ENCODE measurements around the gene APOOL.
"Not testable (repeated sequence)": the region's sequence is repeated elsewhere in the genome, so short reads cannot be mapped to it uniquely, and the experiment has no call there.

APOOL gene, protein sequence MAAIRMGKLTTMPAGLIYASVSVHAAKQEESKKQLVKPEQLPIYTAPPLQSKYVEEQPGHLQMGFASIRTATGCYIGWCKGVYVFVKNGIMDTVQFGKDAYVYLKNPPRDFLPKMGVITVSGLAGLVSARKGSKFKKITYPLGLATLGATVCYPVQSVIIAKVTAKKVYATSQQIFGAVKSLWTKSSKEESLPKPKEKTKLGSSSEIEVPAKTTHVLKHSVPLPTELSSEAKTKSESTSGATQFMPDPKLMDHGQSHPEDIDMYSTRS

DNA sequence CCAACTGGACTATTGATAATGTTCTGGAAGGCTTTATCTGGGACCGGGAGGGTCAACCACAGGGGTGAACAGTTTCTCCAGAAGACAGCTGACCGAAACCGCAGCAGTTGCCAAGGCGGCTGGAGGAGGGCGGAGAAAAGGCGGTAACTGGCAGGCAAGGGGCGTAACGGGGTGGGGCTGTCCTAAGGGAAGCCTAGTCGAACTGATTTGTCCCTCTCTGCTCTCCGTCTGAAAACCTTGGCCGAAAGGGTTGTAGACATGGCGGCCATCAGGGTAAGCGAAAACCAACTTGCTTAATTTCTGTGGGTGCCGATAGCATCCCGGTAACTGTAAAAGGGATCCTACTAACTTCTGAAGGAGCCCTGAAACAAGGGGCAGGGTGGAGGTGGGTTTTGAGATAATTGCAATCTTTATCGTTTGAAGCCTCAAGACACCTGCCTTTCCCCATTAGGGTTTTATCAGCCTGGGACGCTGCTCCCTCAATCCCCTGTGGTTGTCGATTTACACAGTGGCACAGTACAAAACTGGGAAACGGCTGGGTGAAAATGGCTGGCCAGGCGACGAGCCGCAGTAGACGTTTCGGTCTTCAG lies at the start of gene APOOL:
TSS of gene APOOL (plus strand) at position 223 of the 590 bp plus-strand sequence. CDS start at position 259, 36 bp downstream.
- H3K4me3 ChIP-seq (ENCODE audit: low read depth, low read length) = peak within 1 kb of the TSS; percentile 95
- TF ChIP-seq, protein P1, sequence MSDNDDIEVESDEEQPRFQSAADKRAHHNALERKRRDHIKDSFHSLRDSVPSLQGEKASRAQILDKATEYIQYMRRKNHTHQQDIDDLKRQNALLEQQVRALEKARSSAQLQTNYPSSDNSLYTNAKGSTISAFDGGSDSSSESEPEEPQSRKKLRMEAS (IDR thresholded peaks at IDR 0.05; ENCODE audit: low read depth, low read length) = no peak
- peak; percentile 17 for TF ChIP-seq POLR2A (IDR thresholded peaks at IDR 0.05; ENCODE audit: extremely low read depth, insufficient read length)
- DNase-seq (ENCODE audit: low read depth) = peak; percentile 90

DNA sequence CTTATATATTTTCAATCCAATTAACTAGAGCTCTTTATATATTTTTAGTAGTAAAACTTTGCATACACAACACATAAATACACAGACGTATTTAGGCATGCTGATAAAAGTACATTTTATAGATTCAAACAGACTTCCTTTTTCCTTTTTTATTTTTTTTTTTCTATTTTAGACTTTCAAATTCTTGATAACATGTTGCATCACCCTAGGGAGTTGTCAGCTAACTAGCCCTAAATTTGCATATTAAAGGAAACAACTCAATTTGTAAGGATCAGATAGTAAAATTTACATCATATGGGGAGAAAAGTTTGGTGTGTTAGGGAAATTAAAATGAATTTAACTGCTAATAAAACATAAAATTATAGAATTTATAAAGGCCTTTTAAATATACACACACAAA lies 47.4 kb upstream of the APOOL start:
- TF ChIP-seq, protein P1 (IDR thresholded peaks at IDR 0.05; ENCODE audit: low read depth, low read length) = no peak
- H3K4me3 ChIP-seq (ENCODE audit: low read depth, low read length) = no peak overlapping the region
- DNase-seq (ENCODE audit: low read depth) = no peak

DNA sequence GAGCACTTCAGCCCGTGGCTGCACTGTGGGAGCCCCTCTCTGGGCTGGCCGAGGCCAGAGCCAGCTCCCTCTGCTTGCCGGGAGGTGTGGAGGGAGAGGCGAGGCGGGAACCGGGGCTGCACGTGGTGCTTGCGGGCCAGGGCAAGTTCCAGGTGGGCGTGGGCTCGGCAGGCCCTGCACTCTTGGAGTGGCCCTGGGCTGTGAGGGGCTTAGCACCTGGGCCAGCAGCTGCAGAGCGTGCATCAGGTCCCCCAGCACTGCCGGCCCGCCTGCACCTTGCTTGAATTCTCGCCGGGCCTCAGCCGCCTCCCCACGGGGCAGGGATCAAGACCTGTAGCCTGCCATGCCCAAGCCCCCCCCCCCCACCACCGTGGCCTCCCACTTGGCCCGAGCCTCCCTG lies 28.9 kb upstream of the APOOL start:
- DNase-seq (ENCODE audit: low read depth) = no peak
- TF ChIP-seq, protein P2, sequence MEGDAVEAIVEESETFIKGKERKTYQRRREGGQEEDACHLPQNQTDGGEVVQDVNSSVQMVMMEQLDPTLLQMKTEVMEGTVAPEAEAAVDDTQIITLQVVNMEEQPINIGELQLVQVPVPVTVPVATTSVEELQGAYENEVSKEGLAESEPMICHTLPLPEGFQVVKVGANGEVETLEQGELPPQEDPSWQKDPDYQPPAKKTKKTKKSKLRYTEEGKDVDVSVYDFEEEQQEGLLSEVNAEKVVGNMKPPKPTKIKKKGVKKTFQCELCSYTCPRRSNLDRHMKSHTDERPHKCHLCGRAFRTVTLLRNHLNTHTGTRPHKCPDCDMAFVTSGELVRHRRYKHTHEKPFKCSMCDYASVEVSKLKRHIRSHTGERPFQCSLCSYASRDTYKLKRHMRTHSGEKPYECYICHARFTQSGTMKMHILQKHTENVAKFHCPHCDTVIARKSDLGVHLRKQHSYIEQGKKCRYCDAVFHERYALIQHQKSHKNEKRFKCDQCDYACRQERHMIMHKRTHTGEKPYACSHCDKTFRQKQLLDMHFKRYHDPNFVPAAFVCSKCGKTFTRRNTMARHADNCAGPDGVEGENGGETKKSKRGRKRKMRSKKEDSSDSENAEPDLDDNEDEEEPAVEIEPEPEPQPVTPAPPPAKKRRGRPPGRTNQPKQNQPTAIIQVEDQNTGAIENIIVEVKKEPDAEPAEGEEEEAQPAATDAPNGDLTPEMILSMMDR (IDR thresholded peaks at IDR 0.05; ENCODE audit: low read depth, low read length) = no peak
- no peak for TF ChIP-seq MYC (IDR thresholded peaks at IDR 0.05; ENCODE audit: low read depth, low read length)
- no peak overlapping the region for H3K4me3 ChIP-seq (ENCODE audit: low read depth, low read length)

DNA sequence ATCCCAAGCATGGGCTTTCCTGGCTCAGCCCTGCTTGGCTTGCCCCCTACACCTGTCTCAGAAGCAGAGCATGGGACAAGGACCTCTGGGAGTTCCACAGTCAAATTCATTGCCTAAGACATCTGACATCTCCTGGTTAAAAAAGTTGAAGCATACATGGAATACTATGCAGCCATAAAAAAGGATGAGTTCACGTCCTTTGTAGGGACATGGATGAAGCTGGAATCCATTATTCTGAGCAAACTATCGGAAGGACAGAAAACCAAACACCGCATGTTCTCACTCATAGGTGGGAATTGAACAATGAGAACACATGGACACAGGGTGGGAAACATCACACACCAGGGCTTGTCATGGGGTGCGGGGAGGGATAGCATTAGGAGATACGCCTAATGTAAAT lies 11.9 kb upstream of the APOOL start:
- H3K4me3 ChIP-seq (ENCODE audit: low read depth, low read length); DNase-seq (ENCODE audit: low read depth): not testable (repeated sequence)

DNA sequence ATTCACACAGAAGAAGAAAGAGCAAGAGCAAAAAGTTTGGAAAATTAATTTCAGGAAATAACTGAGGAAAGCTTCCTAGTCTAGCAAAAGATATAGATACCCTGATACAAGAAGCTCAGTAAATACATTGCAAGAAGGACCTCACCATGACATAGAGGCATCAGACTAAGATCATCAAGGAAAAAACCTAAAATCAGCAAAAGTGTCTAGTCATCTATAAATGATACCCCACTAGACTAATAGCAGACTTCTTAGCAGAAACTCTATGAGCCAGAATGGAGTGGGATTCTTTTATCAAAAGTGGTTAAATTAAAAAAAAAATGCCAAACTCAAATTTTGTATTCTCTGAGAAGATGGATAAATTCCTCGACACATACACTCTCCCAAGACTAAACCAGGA lies 10.5 kb upstream of the APOOL start:
- no peak overlapping the region for H3K4me3 ChIP-seq (ENCODE audit: low read depth, low read length)
- no peak for DNase-seq (ENCODE audit: low read depth)
- TF ChIP-seq MYC (IDR thresholded peaks at IDR 0.05; ENCODE audit: low read depth, low read length) = no peak
- TF ChIP-seq, protein P1 (IDR thresholded peaks at IDR 0.05; ENCODE audit: low read depth, low read length) = no peak

DNA sequence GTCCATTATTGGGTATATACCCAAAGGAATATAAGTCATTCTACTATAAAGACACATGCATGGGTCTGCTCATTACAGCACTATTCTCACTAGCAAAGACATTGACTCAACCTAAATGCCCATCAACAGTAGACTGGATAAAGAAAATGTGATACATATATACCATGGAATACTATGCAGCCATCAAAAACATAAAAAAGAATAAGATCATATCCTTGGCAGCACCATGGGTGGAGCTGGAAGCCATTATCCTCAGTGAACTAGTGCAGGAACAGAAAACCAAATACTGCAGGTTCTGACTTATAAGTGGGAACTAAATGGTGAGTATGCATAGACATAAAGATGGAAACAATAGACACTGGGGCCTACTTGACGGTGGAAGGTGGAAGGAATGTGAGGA lies 2.3 kb upstream of the APOOL start:
- TF ChIP-seq, protein P1 (IDR thresholded peaks at IDR 0.05; ENCODE audit: low read depth, low read length) = no peak
- TF ChIP-seq, protein P2 (IDR thresholded peaks at IDR 0.05; ENCODE audit: low read depth, low read length) = no peak
- no peak for TF ChIP-seq POLR2A (IDR thresholded peaks at IDR 0.05; ENCODE audit: extremely low read depth, insufficient read length)
- TF ChIP-seq MYC (IDR thresholded peaks at IDR 0.05; ENCODE audit: low read depth, low read length) = no peak
- DNase-seq (ENCODE audit: low read depth) = no peak
- no peak overlapping the region for H3K4me3 ChIP-seq (ENCODE audit: low read depth, low read length)

DNA sequence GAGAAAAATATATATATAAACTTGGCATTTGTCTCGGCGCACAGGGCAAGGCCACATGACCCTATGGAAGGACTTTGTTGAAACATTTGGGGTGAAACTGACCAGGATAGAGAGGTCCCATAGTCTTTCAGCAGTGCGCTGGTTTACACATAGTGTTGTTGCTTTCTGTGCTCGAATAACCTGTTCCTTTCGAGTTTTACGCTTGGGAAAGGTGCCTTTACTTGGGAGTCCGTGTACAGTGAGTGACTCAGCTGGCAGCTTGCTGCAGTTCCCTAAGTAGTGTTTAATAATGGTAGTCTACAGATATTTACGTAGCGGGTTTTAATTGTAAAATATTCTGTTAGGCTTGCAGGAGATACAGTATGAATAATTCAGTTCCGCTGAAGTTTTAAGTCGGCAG lies 578 bp downstream of the APOOL start:
- TF ChIP-seq MYC (IDR thresholded peaks at IDR 0.05; ENCODE audit: low read depth, low read length) (no peak), POLR2A (IDR thresholded peaks at IDR 0.05; ENCODE audit: extremely low read depth, insufficient read length) (no peak)
- TF ChIP-seq, protein P1 (IDR thresholded peaks at IDR 0.05; ENCODE audit: low read depth, low read length) = no peak
- TF ChIP-seq, protein P2 (IDR thresholded peaks at IDR 0.05; ENCODE audit: low read depth, low read length) = no peak
- H3K4me3 ChIP-seq (ENCODE audit: low read depth, low read length) = peak overlapping the region; percentile 95
- peak; percentile 7 for DNase-seq (ENCODE audit: low read depth)

DNA sequence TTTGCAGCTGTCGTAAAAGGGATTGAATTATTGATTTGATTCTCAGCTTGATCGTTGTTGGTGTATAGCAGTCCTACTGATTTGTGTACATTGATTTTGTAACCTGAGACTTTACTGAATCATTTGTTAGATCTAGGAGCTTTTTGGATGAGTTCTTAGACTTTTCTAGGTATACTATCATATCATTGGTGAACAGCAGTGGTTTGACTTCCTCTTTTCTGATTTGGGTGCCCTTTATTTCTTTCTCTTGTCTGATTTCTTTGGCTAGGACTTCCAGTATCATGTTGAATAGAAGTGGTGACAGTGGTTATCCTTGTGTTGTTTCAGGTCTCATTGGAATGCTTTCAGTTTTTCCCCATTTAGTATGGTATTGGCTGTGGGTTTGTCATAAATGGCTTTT lies 8.4 kb downstream of the APOOL start:
- TF ChIP-seq POLR2A (IDR thresholded peaks at IDR 0.05; ENCODE audit: extremely low read depth, insufficient read length) (no peak), MYC (IDR thresholded peaks at IDR 0.05; ENCODE audit: low read depth, low read length) (no peak)
- TF ChIP-seq, protein P1 (IDR thresholded peaks at IDR 0.05; ENCODE audit: low read depth, low read length) = no peak
- TF ChIP-seq, protein P2 (IDR thresholded peaks at IDR 0.05; ENCODE audit: low read depth, low read length) = no peak
- no peak for DNase-seq (ENCODE audit: low read depth)
- H3K4me3 ChIP-seq (ENCODE audit: low read depth, low read length) = no peak overlapping the region

DNA sequence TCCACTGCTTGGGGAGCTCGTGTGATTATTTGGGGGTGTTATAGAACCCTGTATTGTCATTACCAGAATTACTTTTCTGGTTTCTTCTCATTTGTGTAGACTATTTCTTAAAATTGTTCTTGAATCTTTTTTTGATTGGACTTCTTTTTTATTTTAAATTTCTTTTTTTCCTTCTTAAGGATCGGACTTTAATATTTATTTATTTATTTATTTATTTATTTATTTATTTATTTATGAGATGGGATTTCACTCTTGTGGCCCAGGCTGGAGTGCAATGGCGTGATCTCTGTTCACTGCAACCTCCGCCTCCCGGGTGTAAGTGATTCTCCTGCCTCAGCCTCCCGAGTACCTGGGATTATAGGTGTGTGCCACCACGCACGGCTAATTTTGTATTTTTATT lies 11.7 kb downstream of the APOOL start:
- H3K4me3 ChIP-seq (ENCODE audit: low read depth, low read length); DNase-seq (ENCODE audit: low read depth): not testable (repeated sequence)
